HG02610 (cell line): ENCODE measurements around the gene TM9SF3.
"Not testable (repeated sequence)": the region's sequence is repeated elsewhere in the genome, so short reads cannot be mapped to it uniquely, and the experiment has no call there.

Source experiments
- ATAC-seq: cut with Tn5 transposase; IDR thresholded peaks from one replicate; pipeline ENCODE4 v1.9.1; 2021; ENCODE audit warnings: mild to moderate bottlenecking, moderate library complexity; ENCODE audit not compliant: unreplicated experiment

TM9SF3 gene

DNA sequence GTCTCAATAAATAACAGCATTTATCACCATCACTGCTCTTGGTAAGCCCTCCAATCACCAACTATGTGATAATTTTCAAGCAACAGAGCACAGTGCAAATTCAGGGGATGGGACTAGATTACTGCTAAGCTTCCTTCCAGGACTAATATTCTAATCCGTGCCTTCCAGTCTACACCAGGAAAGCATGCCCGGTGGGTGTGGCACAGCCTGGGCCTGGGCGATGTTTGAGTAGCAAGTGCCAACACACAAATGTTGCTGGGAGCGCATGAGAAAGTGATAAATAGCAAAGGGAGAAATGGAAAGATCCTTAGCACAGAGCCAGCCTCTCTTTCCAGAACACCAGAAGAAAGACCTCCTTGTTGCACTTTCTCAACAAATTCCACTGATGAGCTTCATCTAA is 13.5 kb upstream of the TM9SF3 start:
- no peak for ATAC-seq

DNA sequence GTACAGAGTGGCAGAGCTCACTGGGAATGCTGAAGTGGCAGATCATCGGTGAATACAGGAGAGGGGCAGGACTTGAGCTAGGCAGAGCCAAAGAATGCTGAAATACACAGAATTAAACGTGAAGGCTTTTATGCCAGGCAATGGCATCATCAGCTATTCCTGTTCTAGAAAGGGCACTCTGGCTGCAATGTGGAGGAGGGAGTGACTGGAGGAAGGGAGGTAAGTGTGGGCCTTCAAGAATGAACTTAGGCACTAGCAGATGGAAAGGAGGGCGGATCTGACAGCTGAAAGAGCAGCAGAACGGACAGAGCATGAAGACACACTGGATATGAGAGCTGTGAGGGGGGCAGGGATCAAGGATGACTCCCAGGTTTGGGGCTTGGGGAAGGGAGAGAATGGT is 12.0 kb upstream of the TM9SF3 start:
- no peak for ATAC-seq

DNA sequence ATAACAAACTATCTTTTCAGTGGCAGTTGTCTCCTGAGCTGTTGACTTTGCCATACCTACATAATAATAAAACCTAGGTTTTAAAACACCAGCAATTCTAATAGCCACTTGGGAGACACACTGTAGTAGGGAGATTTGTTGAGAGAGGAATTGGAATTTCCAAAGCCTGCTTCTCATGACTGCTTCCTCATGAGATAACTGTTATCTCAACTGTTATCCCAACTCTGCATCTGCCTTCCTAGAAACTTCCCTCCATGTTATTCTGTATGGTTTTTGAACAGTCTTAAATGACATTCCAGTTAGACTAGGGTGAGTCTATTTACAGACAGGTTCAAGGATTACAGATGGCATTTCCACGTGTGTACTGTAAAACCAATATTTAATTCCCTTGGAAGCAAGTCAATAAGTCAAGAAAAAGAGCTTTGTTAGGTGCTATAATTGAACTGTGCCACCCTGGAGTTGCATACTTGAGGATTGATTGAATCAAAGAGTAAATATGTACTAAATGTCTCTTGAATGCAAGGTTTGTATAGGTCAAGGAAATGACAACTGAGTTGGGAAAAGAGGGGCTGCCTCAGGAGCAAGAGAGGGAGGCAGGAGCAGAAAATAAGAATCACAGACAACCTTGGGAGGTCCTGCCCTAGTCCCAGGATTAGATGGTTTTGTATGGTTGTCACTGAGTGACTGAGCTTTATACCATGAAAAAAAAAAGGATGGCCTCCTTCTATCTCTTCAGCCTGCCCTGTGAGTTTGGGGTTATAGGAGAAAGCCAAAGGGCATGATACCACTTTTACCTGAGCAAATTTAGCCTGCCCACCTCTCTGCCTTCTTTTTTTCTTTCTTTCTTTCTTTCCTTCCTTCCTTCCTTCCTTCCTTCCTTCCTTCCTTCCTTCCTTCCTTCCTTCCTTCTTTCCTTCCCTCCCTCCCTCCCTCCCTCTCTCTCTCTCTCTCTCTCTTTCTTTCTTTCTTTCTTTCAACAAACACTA is 9.9 kb upstream of the TM9SF3 start:
- no peak for ATAC-seq

DNA sequence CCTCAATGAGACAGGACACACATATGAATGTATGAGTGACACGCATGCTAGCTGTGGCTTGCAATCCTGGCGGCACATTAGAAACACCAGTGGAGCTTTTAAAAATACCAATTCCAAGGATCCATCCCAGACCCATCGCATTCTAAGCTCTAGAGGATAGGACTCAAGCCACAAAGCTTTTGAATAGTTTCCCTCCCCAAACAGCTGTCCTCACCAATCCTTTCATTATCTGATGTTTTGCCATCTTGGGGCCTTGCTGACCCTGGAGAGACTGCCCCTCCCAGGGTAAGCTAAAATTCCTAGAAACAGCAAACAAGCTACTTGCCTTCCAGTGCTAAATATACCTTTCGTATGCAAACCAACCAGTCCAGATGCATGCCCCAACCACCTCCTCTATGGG is 8.9 kb upstream of the TM9SF3 start:
- no peak for ATAC-seq

DNA sequence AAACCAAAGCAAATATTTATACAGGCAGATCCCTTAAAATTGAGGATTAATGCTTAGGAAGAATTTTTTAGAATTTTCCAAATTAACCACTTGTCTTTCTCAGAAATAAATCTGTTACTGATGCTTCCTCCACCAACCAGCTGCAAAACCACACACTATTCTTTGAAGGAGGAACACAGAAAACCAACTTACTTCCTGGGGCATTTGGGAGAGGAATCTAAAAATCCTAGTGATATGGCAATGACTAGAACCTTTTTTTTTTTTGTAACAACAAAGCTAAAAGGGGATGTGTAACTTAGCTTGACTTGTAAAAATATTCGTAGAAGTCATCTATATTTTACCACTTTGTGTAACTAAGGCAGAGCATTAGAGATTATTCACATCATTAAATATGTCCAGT is 5.1 kb upstream of the TM9SF3 start:
- no peak for ATAC-seq

DNA sequence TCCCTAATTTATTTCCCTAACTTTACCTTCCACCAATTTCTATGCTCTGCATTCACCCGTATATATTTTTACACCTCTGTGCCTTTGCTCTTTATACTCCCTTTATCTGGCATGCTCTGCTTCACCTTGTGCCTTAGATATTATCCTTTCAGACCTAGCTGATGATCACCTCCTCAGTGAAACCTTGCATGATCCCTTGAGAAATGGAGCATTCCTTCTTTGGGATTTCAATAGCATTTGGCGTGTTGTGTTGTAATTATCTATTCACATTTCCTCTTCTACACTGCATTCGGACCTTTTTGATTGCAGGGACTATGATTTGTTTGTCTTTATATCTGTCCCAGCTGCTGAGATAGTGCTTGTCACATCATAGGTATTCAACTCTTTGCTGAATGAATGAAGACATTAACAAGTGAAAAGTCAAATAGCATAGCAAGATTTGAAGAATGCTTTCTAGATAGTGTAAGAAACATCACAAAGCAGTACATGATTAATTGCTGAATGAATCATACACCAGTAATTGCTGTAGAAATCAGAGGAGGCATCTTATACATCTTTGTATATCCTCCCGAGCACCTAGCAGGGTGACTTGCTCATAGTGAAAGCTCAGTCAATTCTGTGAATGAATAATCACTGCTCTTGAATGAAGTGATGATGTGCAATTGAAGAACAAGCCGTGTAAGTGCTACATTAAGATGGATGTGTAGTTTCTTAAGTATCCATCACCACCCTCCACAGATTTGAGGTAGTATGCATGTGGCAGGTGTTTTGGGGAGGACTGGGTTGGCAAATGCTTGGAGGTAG is 2.0 kb upstream of the TM9SF3 start:
- ATAC-seq: peak; percentile 71

DNA sequence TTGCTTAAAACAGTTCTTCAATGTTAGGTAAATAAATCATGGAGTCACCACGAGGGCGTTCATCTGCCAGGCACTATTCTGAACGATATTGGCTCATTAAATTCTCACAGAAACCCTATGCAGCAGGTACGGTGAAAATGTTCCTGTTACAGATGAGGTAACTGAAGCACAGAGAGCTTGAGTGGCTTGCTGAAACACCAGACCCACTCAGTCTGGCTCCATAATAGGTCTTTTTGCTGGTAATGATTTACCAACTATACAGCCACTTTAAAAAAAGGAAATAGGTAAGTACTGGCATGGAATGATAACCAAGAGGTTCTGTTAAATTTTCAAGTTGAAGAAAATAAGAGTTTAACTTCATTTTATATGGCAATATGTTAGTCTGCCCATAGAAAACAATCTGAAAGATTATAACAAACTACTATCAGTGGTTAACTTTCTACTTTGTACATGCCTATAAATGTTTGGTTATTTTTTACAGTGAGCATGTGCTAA is 1.3 kb upstream of the TM9SF3 start:
- no peak for ATAC-seq

DNA sequence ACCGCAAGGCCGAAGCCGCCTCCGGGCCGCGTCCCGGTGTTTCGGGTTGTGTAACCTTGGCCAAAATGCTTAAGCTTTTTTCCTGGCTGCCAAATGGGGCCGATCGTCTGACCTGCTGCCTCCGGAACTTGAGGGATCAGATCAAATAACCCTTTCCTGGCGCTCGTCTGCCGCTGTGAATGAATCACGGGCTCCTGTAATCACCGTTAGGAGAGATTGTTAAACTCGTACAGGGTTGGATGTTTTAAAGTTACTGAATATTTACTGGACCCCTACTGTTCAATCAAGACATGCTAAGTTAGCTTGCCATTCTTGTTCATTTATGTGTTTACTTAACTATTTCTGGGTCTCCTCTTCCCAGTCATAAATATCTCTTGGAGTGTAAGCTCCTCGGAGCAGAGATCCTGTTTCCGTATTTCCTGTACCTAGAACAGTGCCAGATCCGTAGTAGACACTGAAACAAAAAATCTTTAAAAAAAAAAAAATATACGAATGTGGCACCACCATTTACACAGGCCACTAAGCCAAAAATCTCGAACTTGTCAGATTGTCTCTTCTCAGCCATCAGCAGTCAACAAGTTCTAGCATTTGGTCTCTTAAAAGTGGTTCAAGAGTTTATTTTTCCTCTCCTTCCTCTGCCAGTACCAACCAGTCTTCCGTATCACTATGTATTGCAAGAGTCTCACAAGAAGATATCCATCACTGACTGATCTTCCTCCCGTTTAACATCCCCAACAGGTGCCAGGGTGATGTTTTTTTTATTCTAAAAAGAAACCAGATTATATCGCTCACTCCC is 650 bp upstream of the TM9SF3 start:
- no peak for ATAC-seq

DNA sequence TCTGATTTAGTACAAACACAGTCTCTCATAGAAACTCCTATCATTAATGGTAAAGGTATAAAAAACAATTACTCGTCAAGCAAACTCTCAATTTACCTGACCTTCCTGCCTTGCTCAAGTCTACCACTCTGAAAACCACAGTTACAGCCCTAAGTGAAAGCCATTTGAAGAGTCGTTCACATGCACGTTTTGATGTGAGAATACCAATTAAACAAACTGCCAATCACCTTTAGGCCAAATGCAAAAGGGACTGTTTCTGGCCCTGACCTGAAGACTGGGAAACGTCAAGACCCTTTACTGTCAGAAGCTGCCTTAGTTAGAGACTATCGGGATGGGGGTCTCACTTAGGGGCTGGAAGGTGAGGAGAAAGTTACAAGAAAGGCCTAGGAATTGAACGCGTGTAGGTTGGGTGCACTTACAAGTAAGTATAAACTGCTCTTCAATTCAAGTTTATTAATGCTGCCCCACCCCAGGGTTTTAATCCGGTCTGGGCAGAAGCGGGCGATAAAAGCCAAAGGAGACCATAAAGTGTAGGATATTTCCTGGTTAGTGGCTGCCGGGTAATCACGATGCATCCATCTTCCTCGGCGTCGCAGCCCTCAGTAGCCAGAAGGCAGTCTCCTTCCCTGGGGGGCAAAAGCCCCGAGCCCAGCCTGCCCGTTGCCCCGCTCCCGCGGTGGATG is 935 bp downstream of the TM9SF3 start:
- peak; percentile 15 for ATAC-seq

DNA sequence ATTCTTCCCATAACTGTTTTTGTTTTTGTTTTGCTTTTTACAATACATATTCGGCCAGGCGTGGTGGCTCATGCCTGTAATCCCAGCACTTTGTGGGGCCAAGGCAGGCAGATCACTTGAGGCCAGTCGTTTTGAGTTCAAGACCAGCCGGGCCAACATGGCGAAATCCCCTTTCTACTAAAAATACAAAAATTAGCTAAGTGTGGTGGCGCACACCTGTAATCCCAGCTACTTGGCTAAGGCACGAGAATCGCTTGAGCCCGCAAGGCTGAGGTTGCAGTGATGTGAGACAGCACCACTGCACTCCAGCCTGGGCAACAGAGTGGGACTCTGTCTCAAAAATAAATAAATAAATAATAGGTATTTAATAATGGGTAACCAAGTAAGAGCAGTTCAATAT is 2.3 kb downstream of the TM9SF3 start:
- ATAC-seq: no peak

DNA sequence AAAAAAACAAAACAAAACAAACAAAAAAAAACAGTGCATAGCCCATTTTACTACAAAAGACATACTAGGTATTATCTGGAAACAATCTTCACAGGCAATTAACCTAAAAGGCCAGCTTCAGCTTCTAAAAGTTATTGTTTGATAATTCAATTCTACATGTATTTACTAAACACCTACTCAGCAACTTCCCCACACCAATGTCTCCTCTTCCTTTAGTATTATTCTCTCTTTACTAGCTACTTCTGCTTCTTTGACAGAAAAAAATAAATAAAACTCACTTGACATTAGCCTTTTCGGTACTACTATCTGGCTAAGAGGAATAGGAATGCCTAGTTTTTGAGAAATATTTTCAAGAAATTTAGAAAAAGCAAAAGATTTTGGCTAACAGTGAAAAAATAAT is 2.8 kb downstream of the TM9SF3 start:
- ATAC-seq: no peak

DNA sequence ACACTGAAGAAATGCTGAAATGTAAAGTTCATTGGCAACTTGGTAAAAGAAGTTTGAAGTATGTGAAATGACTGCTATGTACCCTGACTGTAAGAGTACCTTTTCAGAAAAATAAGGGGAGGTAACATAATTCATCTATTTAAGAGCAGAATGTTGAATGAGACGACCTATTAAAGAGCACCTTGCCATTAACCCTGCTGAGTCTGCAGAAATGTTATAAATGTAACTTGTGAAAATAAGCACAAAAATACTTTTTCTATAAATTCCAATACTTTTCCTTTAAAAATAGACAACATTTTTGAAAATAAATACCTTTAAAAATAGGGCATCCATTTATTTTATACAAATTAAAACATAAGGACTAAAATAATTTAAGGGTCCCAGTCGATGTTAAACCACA is 7.7 kb downstream of the TM9SF3 start:
- ATAC-seq: no peak

DNA sequence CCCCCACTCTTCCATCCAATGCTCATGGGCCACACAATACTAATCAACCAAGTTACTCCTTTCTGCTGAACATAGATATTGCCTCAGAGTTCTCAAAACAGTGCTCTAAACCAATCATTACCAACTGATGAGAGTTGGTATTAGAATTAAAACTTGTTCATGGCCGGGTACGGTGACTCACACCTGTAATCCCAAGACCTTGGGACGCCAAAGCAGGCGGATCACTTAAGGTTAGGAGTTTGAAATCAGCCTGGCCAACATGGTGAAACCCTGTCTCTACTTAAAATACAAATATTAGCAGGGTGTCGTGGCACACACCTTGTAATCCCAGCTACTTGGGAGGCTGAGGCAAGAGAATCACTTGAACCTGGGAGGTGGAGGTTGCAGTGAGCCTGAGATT is 8.2 kb downstream of the TM9SF3 start:
- ATAC-seq: no peak

DNA sequence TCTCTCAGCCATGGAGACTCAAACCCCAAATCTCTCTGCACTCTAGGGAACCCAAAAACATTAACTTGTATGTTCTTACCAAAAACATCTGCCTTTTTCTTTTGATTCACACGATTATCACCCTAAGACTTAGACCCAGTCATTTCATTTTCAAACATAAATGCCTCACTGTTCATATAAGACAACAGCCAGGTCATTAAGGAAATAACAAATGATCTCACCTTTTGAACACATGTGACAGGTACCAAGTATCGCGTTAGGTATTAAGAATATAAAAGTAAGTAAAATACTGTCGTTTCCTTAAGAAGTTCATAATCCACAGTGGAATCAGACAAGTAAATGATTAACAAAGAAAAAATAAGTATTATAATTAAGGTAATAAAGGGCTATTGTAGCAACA is 8.8 kb downstream of the TM9SF3 start:
- no peak for ATAC-seq

DNA sequence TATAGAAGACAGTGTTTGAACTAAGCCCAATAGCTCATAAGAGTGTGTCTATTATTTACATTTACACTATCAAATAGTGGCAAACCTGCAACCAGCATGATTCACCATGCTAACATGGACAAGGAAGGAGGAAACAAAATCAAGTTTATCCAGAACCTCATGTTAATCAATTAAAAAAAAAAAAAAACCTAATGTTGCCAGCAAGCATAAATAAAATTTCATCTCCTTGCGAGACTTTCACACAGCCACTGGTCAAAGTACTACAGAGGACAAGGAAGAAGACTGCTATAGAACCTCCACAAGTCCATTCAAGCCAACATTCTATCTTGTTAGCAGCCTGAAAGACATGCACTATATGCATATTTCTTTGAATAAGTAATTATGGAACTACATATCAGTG is 9.7 kb downstream of the TM9SF3 start:
- ATAC-seq: no peak

DNA sequence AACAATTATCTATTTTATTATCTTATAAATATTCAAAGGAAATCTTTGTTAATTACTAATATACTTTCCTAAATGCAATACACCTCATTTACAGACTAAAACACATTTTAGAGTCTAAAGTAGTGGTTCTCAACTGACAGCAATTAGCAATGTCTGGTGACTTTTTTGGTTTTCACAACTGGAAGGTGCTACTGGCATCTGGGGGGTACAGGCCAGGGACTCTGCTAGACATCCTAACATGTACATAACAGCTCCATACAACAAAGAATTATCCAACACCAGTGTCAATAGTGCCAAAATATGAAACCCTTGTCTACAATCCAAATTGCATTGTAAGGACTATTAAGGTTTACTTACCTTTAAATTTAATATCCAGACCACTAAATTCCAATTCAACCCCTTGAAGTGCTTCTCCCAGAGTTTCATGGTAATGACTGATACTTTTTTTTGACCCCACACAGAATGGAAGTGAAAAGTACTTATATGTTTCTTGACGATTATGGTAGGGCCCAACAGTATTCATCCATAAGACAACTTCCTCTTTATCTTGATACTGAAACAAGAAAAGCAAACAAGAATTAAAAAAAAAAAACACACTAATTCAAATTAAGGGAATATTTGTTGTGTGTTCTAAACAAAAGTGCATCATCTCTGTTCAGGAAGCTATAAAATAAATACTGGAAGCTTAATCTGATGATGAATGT is 10.4 kb downstream of the TM9SF3 start:
- ATAC-seq: no peak

DNA sequence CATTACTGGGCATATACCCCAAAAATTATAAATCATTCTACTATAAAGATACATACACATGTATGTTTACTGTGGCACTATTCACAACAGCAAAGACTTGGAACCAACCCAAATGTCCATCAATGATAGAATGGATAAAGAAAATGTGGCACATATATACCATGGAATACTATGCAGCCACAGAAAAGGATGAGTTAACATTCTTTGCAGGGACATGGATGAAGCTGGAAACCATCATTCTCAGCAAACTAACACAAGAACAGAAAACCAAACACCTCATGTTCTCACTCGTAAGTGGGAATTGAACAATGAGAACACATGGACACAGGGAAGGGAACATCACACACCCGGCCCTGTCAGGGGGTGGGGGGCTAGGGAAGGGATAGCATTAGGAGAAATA is 12.2 kb downstream of the TM9SF3 start:
- not testable (repeated sequence) for ATAC-seq

DNA sequence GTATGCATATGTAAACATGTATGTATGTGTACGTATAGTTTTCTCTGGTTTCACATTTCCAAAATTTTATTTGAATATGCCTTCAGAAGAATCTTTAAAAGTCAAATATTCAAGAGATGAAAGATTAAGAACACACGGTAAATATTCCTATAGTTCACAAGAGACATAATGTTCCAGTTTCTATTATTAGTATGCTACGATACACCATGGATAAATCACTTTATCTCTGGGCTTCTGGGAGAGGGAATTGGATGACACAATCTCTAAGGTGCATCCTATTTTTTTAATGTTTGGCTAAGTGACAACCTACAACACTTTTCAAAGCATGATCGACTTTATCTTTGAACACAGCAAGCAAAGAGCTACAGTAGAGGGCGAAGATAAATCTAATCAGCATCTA is 13.8 kb downstream of the TM9SF3 start:
- no peak for ATAC-seq

DNA sequence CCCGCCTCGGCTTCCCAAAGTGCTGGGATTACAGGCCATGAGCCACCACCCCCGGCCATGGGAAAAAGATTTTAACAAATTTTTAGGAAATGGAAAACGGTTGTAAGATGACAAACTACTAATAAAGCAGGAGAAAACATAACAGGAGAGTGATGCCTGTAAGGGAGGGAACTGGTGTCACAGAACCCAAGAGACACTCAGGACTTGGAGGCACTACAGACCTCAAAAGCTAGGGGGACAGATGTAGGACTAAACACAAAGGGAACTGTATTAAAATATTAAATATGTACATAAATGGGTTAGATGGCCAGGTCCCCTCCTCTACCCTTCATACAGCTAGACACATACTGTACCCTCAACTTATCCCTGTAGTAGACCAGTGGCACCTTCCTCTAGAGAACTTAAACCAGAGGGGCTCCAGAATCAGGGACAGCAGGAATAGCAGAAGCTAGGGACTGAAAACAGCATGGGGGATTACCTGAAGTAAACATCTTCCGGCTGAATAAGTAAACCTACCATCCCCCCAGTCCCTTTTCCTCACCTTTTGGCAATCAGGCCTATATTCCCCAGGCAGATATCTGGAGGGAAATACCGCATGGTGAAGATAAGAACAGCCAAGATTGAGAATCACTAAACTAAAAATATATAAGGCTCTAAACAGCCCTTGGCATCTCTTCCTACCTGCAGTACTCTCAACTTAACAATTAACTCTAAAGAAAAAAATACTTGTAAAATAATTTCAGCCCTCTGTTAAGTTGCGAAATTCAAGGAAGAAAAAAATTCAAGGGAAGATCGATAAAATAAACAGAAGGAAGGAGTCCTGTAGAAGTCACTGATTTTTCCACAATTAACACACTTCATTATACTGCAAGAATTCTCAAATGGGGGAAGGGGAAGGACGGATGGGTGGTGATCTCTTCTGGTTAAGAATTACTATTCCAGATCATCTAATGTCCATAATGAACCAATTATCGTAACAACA is 15.5 kb downstream of the TM9SF3 start:
- no peak for ATAC-seq
